ENCODE data around the gene FLVCR1. TPM values are rescaled to one million over a fixed set of nuclear protein-coding genes. Genes with fewer than 3 reads are reported as not detected.
"Not testable (repeated sequence)": the region's sequence is repeated elsewhere in the genome, so short reads cannot be mapped to it uniquely, and the experiment has no call there.

Gene FLVCR1
- total RNA-seq, 1 experiment from 2014 or later: 26.4 TPM

DNA sequence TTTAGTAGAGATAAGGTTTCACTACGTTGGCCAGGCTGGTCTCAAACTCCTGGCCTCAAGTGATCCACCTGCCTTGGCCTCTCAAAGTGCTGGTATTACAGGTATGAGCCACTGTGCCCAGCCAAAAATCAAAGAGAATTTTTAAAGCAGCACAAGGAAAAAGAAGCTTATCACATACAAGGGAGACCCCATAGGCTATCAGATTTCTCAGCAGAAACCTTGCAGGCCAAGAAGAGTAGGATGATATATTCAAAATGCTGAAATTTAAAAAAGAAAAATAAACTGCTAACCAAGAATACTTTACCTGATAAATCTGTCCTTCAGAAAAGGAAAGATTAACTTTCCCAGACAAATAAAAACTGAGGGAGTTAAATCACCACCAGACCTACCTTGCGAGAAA is 43.2 kb downstream of the FLVCR1 start:
- CTCF ChIA-PET: interaction anchor here (0.6 kb wide), 1 partner anchor 761 kb away, joined by 6 read pairs; no protein-coding TSS in a partner anchor
- intact Hi-C loops (cut with micrococcal nuclease; ENCODE audit: unreplicated experiment): no loop called here
- Histone ChIP-seq H3K4me3 (ENCODE audit: low read depth, low read length, poor library complexity, severe bottlenecking) (no peak overlapping the region), H3K9me3 (ENCODE audit: low read depth, low read length, poor library complexity, severe bottlenecking) (peaks cover 15% of the 10 kb centered on the region), H3K4me1 (ENCODE audit: insufficient read depth, low read length, poor library complexity, severe bottlenecking) (no peaks in the 10 kb centered on the region), H3K36me3 (ENCODE audit: insufficient read depth, low read length, poor library complexity, severe bottlenecking) (peaks cover 24% of the 10 kb centered on the region), H3K27ac (ENCODE audit: low read depth, low read length, poor library complexity, severe bottlenecking) (no peak overlapping the region), H3K27me3 (replicated peaks; ENCODE audit: insufficient read depth, low read depth, low read length, poor library complexity) (no peaks in the 10 kb centered on the region)
- no peak for DNase-seq (ENCODE audit: low spot score)
- BruUV-seq (replicated peaks): no TSS peak
- TF ChIP-seq, protein P1, sequence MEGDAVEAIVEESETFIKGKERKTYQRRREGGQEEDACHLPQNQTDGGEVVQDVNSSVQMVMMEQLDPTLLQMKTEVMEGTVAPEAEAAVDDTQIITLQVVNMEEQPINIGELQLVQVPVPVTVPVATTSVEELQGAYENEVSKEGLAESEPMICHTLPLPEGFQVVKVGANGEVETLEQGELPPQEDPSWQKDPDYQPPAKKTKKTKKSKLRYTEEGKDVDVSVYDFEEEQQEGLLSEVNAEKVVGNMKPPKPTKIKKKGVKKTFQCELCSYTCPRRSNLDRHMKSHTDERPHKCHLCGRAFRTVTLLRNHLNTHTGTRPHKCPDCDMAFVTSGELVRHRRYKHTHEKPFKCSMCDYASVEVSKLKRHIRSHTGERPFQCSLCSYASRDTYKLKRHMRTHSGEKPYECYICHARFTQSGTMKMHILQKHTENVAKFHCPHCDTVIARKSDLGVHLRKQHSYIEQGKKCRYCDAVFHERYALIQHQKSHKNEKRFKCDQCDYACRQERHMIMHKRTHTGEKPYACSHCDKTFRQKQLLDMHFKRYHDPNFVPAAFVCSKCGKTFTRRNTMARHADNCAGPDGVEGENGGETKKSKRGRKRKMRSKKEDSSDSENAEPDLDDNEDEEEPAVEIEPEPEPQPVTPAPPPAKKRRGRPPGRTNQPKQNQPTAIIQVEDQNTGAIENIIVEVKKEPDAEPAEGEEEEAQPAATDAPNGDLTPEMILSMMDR (conservative IDR thresholded peaks at IDR 0.05; ENCODE audit: low read depth, low read length): no peak
- TF ChIP-seq EZH2 (IDR thresholded peaks at IDR 0.05; ENCODE audit: borderline replicate concordance, low read depth, low read length, poor library complexity, severe bottlenecking): no peak
- POLR2A ChIA-PET (ENCODE audit: low non-redundant PET): no interaction called here

DNA sequence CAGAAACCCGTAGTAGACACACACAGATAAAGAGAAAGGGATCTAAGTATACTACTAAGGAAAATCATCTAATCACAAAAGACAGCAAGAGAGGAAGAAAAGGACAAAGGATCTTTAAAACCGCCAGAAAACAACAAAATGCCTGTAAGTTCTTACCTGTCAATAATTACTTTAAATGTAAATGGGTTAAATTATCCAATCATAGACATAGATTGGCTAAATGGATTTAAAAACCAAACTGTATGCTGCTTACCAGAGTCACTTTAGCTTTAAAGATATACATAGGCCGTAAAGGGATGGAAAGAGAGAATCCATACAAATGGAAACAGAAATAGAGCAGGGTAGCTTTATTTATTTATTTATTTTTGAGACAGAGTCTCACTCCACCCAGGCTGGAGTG is 44.0 kb downstream of the FLVCR1 start:
- no peak for DNase-seq (ENCODE audit: low spot score)
- H3K9me3 ChIP-seq (ENCODE audit: low read depth, low read length, poor library complexity, severe bottlenecking): peaks cover 15% of the 10 kb centered on the region
- H3K27ac ChIP-seq (ENCODE audit: low read depth, low read length, poor library complexity, severe bottlenecking): no peak overlapping the region
- no peaks in the 10 kb centered on the region for H3K4me1 ChIP-seq (ENCODE audit: insufficient read depth, low read length, poor library complexity, severe bottlenecking)
- H3K36me3 ChIP-seq (ENCODE audit: insufficient read depth, low read length, poor library complexity, severe bottlenecking): peaks cover 21% of the 10 kb centered on the region
- ChIA-PET CTCF (no interaction called here), POLR2A (ENCODE audit: low non-redundant PET) (no interaction called here)
- no TSS peak for BruUV-seq (replicated peaks)
- H3K27me3 ChIP-seq (replicated peaks; ENCODE audit: insufficient read depth, low read depth, low read length, poor library complexity): no peaks in the 10 kb centered on the region
- H3K4me3 ChIP-seq (ENCODE audit: low read depth, low read length, poor library complexity, severe bottlenecking): no peak overlapping the region
- intact Hi-C loops (cut with micrococcal nuclease; ENCODE audit: unreplicated experiment): no loop called here
- TF ChIP-seq, protein P1 (conservative IDR thresholded peaks at IDR 0.05; ENCODE audit: low read depth, low read length): no peak
- no peak for TF ChIP-seq EZH2 (IDR thresholded peaks at IDR 0.05; ENCODE audit: borderline replicate concordance, low read depth, low read length, poor library complexity, severe bottlenecking)

DNA sequence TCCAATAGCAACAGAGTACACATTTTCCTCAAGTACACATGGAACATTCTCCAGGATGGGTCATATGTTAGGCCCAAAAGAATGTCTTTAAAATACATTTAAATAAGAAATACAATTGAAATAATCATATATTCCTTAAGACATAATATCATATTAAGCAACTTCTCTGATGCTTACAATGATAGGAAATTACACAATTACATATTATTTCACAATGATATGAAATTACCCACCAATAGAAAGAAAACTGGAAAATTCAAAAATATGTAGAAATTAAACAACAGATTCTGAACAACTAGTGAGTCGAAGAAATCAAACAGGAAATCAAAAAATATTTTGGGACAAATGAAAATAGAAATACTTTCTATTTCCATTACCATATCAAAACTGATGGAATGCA is 45.6 kb downstream of the FLVCR1 start:
- ChIA-PET POLR2A (ENCODE audit: low non-redundant PET) (no interaction called here), CTCF (no interaction called here)
- peaks cover 15% of the 10 kb centered on the region for H3K9me3 ChIP-seq (ENCODE audit: low read depth, low read length, poor library complexity, severe bottlenecking)
- H3K27me3 ChIP-seq (replicated peaks; ENCODE audit: insufficient read depth, low read depth, low read length, poor library complexity): no peaks in the 10 kb centered on the region
- H3K4me3 ChIP-seq (ENCODE audit: low read depth, low read length, poor library complexity, severe bottlenecking): no peak overlapping the region
- TF ChIP-seq, protein P1 (conservative IDR thresholded peaks at IDR 0.05; ENCODE audit: low read depth, low read length): no peak
- no peak for TF ChIP-seq EZH2 (IDR thresholded peaks at IDR 0.05; ENCODE audit: borderline replicate concordance, low read depth, low read length, poor library complexity, severe bottlenecking)
- H3K4me1 ChIP-seq (ENCODE audit: insufficient read depth, low read length, poor library complexity, severe bottlenecking): no peaks in the 10 kb centered on the region
- no peak for DNase-seq (ENCODE audit: low spot score)
- no peak overlapping the region for H3K27ac ChIP-seq (ENCODE audit: low read depth, low read length, poor library complexity, severe bottlenecking)
- intact Hi-C loops (cut with micrococcal nuclease; ENCODE audit: unreplicated experiment): no loop called here
- H3K36me3 ChIP-seq (ENCODE audit: insufficient read depth, low read length, poor library complexity, severe bottlenecking): peaks cover 17% of the 10 kb centered on the region
- no TSS peak for BruUV-seq (replicated peaks)

DNA sequence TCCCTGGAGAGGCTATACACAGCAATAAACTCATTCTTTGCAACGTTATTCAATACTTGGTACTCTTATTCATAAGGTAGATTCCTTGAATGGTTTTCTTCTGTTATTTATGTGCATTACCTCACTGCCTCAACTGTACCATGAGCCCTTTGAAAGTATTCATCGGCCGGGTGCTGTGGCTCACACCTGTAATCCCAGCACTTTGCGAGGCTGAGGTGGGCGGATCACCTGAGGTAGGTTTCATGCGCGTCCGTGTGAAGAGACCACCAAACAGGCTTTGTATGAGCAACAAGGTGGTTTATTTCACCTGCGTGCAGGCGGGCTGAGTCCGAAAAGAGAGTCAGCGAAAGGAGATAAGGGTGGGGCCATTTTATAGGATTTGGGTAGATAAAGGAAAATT is 50.0 kb downstream of the FLVCR1 start:
- H3K9me3 ChIP-seq (ENCODE audit: low read depth, low read length, poor library complexity, severe bottlenecking); H3K27me3 ChIP-seq (replicated peaks; ENCODE audit: insufficient read depth, low read depth, low read length, poor library complexity); CTCF ChIA-PET; H3K27ac ChIP-seq (ENCODE audit: low read depth, low read length, poor library complexity, severe bottlenecking); H3K4me3 ChIP-seq (ENCODE audit: low read depth, low read length, poor library complexity, severe bottlenecking); BruUV-seq (replicated peaks); DNase-seq (ENCODE audit: low spot score); intact Hi-C loops (cut with micrococcal nuclease; ENCODE audit: unreplicated experiment); POLR2A ChIA-PET (ENCODE audit: low non-redundant PET); H3K36me3 ChIP-seq (ENCODE audit: insufficient read depth, low read length, poor library complexity, severe bottlenecking); H3K4me1 ChIP-seq (ENCODE audit: insufficient read depth, low read length, poor library complexity, severe bottlenecking): not testable (repeated sequence)

Measured in A673 (cell line).